Thymus (tissue), 11 donors: ENCODE measurements around the gene TBRG4. TPM values are rescaled to one million over a fixed set of nuclear protein-coding genes. Genes with fewer than 3 reads are reported as not detected.

Source experiments
- DNase-seq, 9 donors: peaks; one replicate each; pipeline ENCODE4 v3.0.0-alpha.2; 2013; ENCODE audit warnings: low spot score in 9 of 9, low read depth in 6 of 9, missing footprints in 1 of 9
- H3K27ac ChIP-seq, 2 donors: one replicate each; pipeline ENCODE4 v1.5.1; 2013; ENCODE audit warnings: control low read depth in 1 of 2, low read depth in 1 of 2, low read length in 1 of 2, mild to moderate bottlenecking in 1 of 2, moderate library complexity in 1 of 2
- H3K27me3 ChIP-seq, 2 donors: one replicate each; pipeline ENCODE4 v1.5.1; 2013; ENCODE audit warnings: low read length in 1 of 2; ENCODE audit not compliant: control insufficient read depth in 2 of 2, insufficient read depth in 1 of 2
- H3K36me3 ChIP-seq, 2 donors: one replicate each; pipeline ENCODE4 v1.5.1; 2013; ENCODE audit warnings: low read length in 1 of 2, mild to moderate bottlenecking in 1 of 2, moderate library complexity in 1 of 2; ENCODE audit not compliant: control insufficient read depth in 2 of 2, insufficient read depth in 2 of 2
- H3K4me1 ChIP-seq, 2 donors: one replicate each; pipeline ENCODE4 v1.5.1; 2013; ENCODE audit warnings: low read length in 2 of 2; ENCODE audit not compliant: control insufficient read depth in 2 of 2, insufficient read depth in 2 of 2
- H3K4me3 ChIP-seq, 2 donors: one replicate each; pipeline ENCODE4 v1.5.1; 2013; ENCODE audit warnings: low read length in 2 of 2, control low read depth in 1 of 2, mild to moderate bottlenecking in 1 of 2
- H3K9me3 ChIP-seq, 2 donors: one replicate each; pipeline ENCODE4 v1.5.1; 2013; ENCODE audit warnings: low read length in 1 of 2, mild to moderate bottlenecking in 1 of 2; ENCODE audit not compliant: control insufficient read depth in 2 of 2, insufficient read depth in 1 of 2
- WGBS: extraction: QIAGEN DNeasy Blood & Tissue Kit; methylation state at CpG from one replicate; pipeline ENCODE4 v1.1.7; 2013; 5-methylcytosine and 5-hydroxymethylcytosine counted together
- polyA plus RNA-seq: library from polyadenylated mRNA; stranded (reverse); fragments of 200-250 nt; gene quantifications from one replicate; pipeline ENCODE4 v1.2.3, GENCODE V29; 2013
- total RNA-seq: library from RNA; stranded (reverse); fragments of 120-200 nt; gene quantifications from one replicate; pipeline ENCODE4 v1.2.4, GENCODE V29; 2013
- donor health status: healthy.

The TBRG4 gene
- total and polyA plus RNA-seq, 2 donors: 54.2 to 57.7 TPM

DNA sequence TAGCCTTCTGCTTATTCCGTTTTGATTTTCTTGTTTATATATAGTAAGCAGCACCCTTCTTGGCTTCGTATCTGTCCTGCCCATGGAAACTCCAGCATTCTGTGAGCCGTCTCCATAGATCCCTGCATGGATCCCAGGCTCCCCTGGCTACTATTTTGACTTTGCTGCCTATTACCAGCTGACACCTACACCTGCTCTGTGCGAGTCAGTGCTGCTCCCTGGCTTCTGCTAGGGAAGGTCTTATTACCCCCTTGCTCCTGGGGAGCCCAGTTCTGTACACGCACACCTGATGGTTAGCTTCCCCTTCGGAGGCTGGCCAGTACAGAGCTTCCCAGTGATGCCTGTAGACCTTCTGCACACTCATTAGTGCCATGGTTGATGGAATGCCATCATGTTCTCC lies 58.1 kb downstream of the TBRG4 start:
- H3K9me3 ChIP-seq: no peaks in the 10 kb centered on the region
- no peak overlapping the region for H3K27ac ChIP-seq
- WGBS: 65% methylated on average over 6 of the region's 6 CpGs
- no peak overlapping the region for H3K4me3 ChIP-seq
- H3K4me1 ChIP-seq: no peaks in the 10 kb centered on the region
- H3K36me3 ChIP-seq: peaks cover 64 to 70% of the 10 kb centered on the region in 2 donors
- H3K27me3 ChIP-seq: no peaks in the 10 kb centered on the region
- DNase-seq: no peak

- 97% methylated on average over 3 of the region's 3 CpGs for WGBS
- Histone ChIP-seq H3K27me3 (no peaks in the 10 kb centered on the region), H3K4me3 (no peak overlapping the region), H3K4me1 (no peaks in the 10 kb centered on the region), H3K9me3 (no peaks in the 10 kb centered on the region), H3K27ac (no peak overlapping the region), H3K36me3 (peaks cover 67 to 70% of the 10 kb centered on the region in 2 donors)
- DNase-seq: no peak
These were observed 59.5 kb downstream of the TBRG4 start for GRCh38 chr7:45052011-45052410.

DNA sequence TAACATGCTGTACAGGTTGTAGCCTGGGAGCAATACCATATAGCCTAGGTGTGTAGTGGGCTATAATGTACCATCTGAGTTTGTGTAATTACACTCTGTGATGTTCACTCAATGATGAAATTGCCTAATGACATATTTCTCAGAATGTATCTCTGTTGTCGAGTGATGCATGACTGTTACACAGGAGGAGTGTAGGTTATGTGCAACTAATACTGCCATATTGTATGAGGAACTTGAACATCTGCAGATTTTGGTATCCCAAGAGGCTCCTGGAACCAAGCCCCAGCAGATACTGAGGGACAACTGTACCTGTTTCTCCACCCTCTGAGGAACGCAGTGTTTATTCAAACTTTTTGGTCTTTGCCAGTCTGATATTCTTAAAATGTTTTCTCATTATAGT lies 61.3 kb downstream of the TBRG4 start:
- Histone ChIP-seq H3K27ac (no peak overlapping the region), H3K9me3 (no peaks in the 10 kb centered on the region), H3K36me3 (peaks cover 66 to 78% of the 10 kb centered on the region in 2 donors), H3K27me3 (no peaks in the 10 kb centered on the region), H3K4me1 (no peaks in the 10 kb centered on the region), H3K4me3 (no peak overlapping the region)
- DNase-seq: no peak
- WGBS: 95% methylated on average over 2 of the region's 2 CpGs

Other genes starting within 250 kb of the TBRG4 start
- 8.0 TPM for gene PURB, start 226.2 kb downstream of the TBRG4 start, total RNA-seq
- gene PURB, start 226.2 kb downstream of the TBRG4 start, polyA plus RNA-seq: 16.5 TPM
- 47.0 TPM for gene MYO1G, start 132.7 kb downstream of the TBRG4 start, total RNA-seq
- gene MYO1G, start 132.7 kb downstream of the TBRG4 start, polyA plus RNA-seq: 56.2 TPM
- 69.3 TPM for gene CCM2, start 111.5 kb downstream of the TBRG4 start, total RNA-seq
- 114 TPM for gene CCM2, start 111.5 kb downstream of the TBRG4 start, polyA plus RNA-seq
- 0.14 TPM for gene NACAD, start 22.7 kb downstream of the TBRG4 start, total RNA-seq
- gene NACAD, start 22.7 kb downstream of the TBRG4 start, polyA plus RNA-seq: 0.94 TPM
- gene RAMP3, start 46.1 kb upstream of the TBRG4 start, total RNA-seq: 5.2 TPM
- 23.8 TPM for gene RAMP3, start 46.1 kb upstream of the TBRG4 start, polyA plus RNA-seq